Endothelial cell of umbilical vein (primary cell): Measurements from ENCODE around the gene HSDL2.

Experiments used
- POLR2A ChIP-seq: IDR thresholded peaks from 2 replicates; pipeline ENCODE4 v1.6.1; 2012; ENCODE audit warnings: low read depth, mild to moderate bottlenecking, control low read depth, low read length
- POLR2AphosphoS5 ChIP-seq: IDR thresholded peaks from 2 replicates; pipeline ENCODE4 v1.6.1; 2012; ENCODE audit warnings: low read depth, mild to moderate bottlenecking, control low read depth, low read length, moderate library complexity; ENCODE audit not compliant: insufficient read depth
- TF ChIP-seq, protein P1 (sequence below), 2 donors: IDR thresholded peaks; 1 replicate in 1 of 2; 2 replicates in 1 of 2; pipeline ENCODE4 v1.5.1; 2011; ENCODE audit warnings: low read length in 2 of 2, mild to moderate bottlenecking in 2 of 2, moderate library complexity in 2 of 2, control low read depth in 1 of 2, inconsistent platforms in 1 of 2, low read depth in 1 of 2; ENCODE audit not compliant: insufficient read depth in 1 of 2; ENCODE audit errors: extremely low read depth in 1 of 2

DNA sequence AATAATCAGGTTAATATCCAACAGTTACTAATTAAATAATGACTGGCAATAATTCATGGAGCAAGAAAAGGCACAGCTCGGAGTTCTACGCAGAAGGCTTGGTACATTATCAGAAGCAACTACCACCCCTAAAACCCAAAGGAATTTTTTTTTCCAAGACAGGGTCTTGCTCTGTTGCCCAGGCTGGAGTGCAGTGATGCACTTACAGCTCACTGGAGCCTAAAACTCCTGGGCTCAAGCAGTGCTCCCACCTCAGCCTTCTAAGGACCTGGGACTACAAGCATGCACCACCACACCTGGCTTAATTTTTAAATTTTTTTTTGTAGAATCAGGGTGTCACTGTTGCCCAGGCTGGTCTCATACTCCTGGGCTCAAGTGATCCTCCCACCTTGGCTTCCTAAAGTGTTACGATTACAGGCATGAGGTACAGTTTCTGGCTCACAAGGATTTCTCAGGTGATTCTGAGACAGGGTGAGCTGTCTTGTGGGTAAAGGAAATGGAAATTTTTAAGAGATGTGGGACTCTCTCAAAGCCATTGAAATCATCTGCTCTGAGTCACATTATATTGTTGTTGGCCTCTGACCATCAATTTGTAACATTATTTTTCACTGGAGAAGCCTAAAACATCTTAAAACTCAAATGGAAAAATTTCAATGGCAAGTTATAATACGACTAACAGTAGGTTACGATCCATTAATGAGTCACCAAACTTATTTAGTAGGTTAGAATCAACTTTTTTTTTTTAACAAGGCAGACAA, 19.7 kb upstream of the HSDL2 start:
- TF ChIP-seq POLR2A (no peak), POLR2AphosphoS5 (no peak)
- TF ChIP-seq, protein P1, sequence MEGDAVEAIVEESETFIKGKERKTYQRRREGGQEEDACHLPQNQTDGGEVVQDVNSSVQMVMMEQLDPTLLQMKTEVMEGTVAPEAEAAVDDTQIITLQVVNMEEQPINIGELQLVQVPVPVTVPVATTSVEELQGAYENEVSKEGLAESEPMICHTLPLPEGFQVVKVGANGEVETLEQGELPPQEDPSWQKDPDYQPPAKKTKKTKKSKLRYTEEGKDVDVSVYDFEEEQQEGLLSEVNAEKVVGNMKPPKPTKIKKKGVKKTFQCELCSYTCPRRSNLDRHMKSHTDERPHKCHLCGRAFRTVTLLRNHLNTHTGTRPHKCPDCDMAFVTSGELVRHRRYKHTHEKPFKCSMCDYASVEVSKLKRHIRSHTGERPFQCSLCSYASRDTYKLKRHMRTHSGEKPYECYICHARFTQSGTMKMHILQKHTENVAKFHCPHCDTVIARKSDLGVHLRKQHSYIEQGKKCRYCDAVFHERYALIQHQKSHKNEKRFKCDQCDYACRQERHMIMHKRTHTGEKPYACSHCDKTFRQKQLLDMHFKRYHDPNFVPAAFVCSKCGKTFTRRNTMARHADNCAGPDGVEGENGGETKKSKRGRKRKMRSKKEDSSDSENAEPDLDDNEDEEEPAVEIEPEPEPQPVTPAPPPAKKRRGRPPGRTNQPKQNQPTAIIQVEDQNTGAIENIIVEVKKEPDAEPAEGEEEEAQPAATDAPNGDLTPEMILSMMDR (IDR thresholded peaks at IDR 0.05; ENCODE audit: extremely low read depth in 1 of 2, insufficient read depth in 1 of 2, low read depth in 1 of 2, low read length in 2 of 2): no peak
